K562 (cell line): ENCODE results near the gene MALAT1. TPM values are rescaled to one million over a fixed set of nuclear protein-coding genes. Genes with fewer than 3 reads are reported as not detected.

Source experiments
- ATF1 ChIP-seq, 2 experiments: fragments of 450-650 bp in 1 of 2; IDR thresholded peaks; 2 replicates each; pipeline ENCODE4 v1.6.1; 2016; ENCODE audit warnings: missing compliant biosample characterization in 1 of 2, missing genetic modification characterization in 1 of 2
- CBX5 ChIP-seq: IDR thresholded peaks from 2 replicates; pipeline ENCODE4 v1.6.1; 2014; ENCODE audit warnings: low read depth, borderline replicate concordance
- CCNT2 ChIP-seq: IDR thresholded peaks from 2 replicates; pipeline ENCODE4 v1.6.1; 2011; ENCODE audit warnings: borderline replicate concordance, low read depth, mild to moderate bottlenecking, moderate library complexity, mixed read lengths, low read length; ENCODE audit not compliant: insufficient read length; ENCODE audit errors: extremely low read depth
- CHD1 ChIP-seq: fragments of 200-600 bp; sonication (generic); IDR thresholded peaks from one replicate; pipeline ENCODE4 v1.6.1; 2012; ENCODE audit warnings: mild to moderate bottlenecking, moderate library complexity, low read length, inconsistent platforms
- ELF4 ChIP-seq: fragments of 450-650 bp; formaldehyde crosslinking; IDR thresholded peaks from 2 replicates; pipeline ENCODE4 v1.4.0; 2022; ENCODE audit warnings: missing genetic modification characterization
- GABPA ChIP-seq: fragments of 200-800 bp; sonication (Bioruptor generic); conservative IDR thresholded peaks from 2 replicates; pipeline ENCODE4 v1.6.1; 2016; ENCODE audit warnings: low read depth, missing genetic modification characterization, missing compliant biosample characterization
- GTF2A2 ChIP-seq: IDR thresholded peaks from 2 replicates; pipeline ENCODE4 v1.6.1; 2016; ENCODE audit warnings: mild to moderate bottlenecking, missing genetic modification characterization, missing compliant biosample characterization
- HOXB6 ChIP-seq: fragments of 250-450 bp; sonication (Bioruptor Pico); IDR thresholded peaks from 2 replicates; pipeline ENCODE4 v1.5.1; 2022; ENCODE audit warnings: mild to moderate bottlenecking, borderline replicate concordance
- JUN ChIP-seq, 2 experiments: sonication (generic) in 1 of 2; formaldehyde crosslinking in 1 of 2; IDR thresholded peaks; 2 replicates each; pipeline versions ENCODE4 v1.6.1 to v1.8.0; 2012 to 2022; ENCODE audit warnings: borderline replicate concordance in 2 of 2, mild to moderate bottlenecking in 2 of 2, improper control_type of control experiment in 1 of 2, low read depth in 1 of 2, low read length in 1 of 2, missing genetic modification reagents in 1 of 2
- NCOA6 ChIP-seq: fragments of 450-650 bp; IDR thresholded peaks from 2 replicates; pipeline ENCODE4 v1.6.1; 2017; ENCODE audit warnings: mild to moderate bottlenecking
- PRPF4 ChIP-seq: fragments of 200-400 bp; formaldehyde crosslinking; IDR thresholded peaks from one replicate; pipeline ENCODE4 v1.6.1; 2017; ENCODE audit warnings: low read length, low read depth, mild to moderate bottlenecking; ENCODE audit not compliant: insufficient read depth, poor library complexity, severe bottlenecking
- PURB ChIP-seq: sonication (generic); formaldehyde crosslinking; IDR thresholded peaks from 2 replicates; pipeline ENCODE4 v1.9.0; 2021; ENCODE audit warnings: low read depth, mild to moderate bottlenecking, missing genetic modification reagents
- SAFB ChIP-seq: fragments of 200-400 bp; formaldehyde crosslinking; IDR thresholded peaks from 2 replicates; pipeline ENCODE4 v1.6.1; 2017; ENCODE audit warnings: low read depth, low read length, borderline replicate concordance
- SNIP1 ChIP-seq: fragments of 450-650 bp; IDR thresholded peaks from 2 replicates; pipeline ENCODE4 v1.7.1; 2017; ENCODE audit warnings: low read depth, mild to moderate bottlenecking
- polyA plus RNA-seq, 8 experiments: library from polyadenylated mRNA; depleted of rRNA in 4 of 8; stranded (reverse) in 5 of 8; unstranded in 3 of 8; fragments of >200 nt; fragmentation: Nextera tagmentation in 2 of 8; fragmentation: Illumina TruSeq in 1 of 8; extraction: Ambion mirVana in 2 of 8; extraction: Trizol in 1 of 8; gene quantifications; 2 replicates each; pipeline versions ENCODE4 v1.2.1 to v1.2.3, GENCODE V29; 2011 to 2014; ENCODE audit warnings: inconsistent platforms in 1 of 8, missing spikeins in 1 of 8
- total RNA-seq, 7 experiments: library from RNA; depleted of rRNA in 6 of 7; stranded (reverse); fragments of >200 nt in 6 of 7; fragmentation: Illumina TruSeq in 2 of 7; extraction: Trizol in 2 of 7; gene quantifications; 2 replicates each; pipeline versions ENCODE4 v1.2.1 to v1.2.3, GENCODE V29; 2011 to 2021; ENCODE audit warnings: low replicate concordance in 1 of 7
- TF ChIP-seq, protein P1 (sequence below), 2 experiments: fragments of 450-650 bp; formaldehyde crosslinking in 1 of 2; IDR thresholded peaks; 2 replicates each; pipeline versions ENCODE4 v1.4.0 to v1.6.1; 2014 to 2020; ENCODE audit warnings: mild to moderate bottlenecking in 2 of 2, borderline replicate concordance in 1 of 2, low read depth in 1 of 2
- TF ChIP-seq, protein P2 (sequence below): fragments of 250-450 bp; sonication (Bioruptor Pico); IDR thresholded peaks from 2 replicates; pipeline ENCODE4 v1.4.0; 2020; ENCODE audit warnings: mild to moderate bottlenecking, moderate library complexity

MALAT1 gene
- total and polyA plus RNA-seq, 9 of the 15 experiments (the other 6 are each of a cell fraction or from before 2014, with no cell fraction given) = 363 to 8,715 (median 2,351) TPM

DNA sequence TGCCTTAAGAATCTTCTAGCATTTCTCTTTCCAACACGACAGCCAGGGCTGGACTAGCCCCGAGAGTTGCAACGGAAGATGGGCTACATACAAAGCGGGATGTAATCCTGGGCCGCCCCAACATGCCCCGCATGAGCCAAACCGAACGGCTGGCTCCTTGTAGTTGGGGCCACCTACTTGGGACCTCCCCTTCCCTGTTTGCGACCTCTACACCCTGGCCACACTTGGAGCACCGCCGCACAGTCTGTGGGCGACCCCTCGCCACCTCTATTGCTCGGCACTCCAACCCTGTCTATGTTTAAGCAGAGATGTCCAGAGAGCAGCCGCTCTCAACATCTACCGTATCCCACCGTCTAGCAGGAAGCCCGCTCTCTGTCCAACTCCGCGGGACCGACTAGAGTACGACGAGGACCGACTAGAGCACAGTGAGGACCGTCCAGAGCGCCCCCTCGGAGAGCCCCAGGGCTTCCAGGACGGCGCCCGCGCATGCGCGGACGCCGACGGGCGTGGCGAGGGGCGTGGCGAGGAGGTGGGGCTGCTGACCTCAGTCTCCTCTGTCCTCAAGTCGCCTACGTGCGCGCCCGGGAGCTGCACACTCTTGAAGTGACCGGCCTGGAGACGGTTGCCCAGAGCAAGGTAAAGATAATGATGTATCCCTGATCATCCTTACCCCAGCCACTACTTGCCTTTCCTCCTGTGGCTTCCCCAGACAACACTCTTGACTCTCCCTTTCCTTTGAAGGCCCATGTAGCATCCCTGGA, 44.0 kb upstream of the MALAT1 start (continued):
- TF ChIP-seq, protein P1, sequence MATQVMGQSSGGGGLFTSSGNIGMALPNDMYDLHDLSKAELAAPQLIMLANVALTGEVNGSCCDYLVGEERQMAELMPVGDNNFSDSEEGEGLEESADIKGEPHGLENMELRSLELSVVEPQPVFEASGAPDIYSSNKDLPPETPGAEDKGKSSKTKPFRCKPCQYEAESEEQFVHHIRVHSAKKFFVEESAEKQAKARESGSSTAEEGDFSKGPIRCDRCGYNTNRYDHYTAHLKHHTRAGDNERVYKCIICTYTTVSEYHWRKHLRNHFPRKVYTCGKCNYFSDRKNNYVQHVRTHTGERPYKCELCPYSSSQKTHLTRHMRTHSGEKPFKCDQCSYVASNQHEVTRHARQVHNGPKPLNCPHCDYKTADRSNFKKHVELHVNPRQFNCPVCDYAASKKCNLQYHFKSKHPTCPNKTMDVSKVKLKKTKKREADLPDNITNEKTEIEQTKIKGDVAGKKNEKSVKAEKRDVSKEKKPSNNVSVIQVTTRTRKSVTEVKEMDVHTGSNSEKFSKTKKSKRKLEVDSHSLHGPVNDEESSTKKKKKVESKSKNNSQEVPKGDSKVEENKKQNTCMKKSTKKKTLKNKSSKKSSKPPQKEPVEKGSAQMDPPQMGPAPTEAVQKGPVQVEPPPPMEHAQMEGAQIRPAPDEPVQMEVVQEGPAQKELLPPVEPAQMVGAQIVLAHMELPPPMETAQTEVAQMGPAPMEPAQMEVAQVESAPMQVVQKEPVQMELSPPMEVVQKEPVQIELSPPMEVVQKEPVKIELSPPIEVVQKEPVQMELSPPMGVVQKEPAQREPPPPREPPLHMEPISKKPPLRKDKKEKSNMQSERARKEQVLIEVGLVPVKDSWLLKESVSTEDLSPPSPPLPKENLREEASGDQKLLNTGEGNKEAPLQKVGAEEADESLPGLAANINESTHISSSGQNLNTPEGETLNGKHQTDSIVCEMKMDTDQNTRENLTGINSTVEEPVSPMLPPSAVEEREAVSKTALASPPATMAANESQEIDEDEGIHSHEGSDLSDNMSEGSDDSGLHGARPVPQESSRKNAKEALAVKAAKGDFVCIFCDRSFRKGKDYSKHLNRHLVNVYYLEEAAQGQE (IDR thresholded peaks at IDR 0.05; ENCODE audit: borderline replicate concordance) = peak; percentile 19
- TF ChIP-seq, protein P1 (CRISPR knock-in tag; IDR thresholded peaks at IDR 0.05; ENCODE audit: low read depth) = 0 out of 2 replicates have a peak, but pooled peaks have one; percentile 74
- TF ChIP-seq CBX5 = no peak
- no peak for TF ChIP-seq SAFB
- TF ChIP-seq, protein P2, sequence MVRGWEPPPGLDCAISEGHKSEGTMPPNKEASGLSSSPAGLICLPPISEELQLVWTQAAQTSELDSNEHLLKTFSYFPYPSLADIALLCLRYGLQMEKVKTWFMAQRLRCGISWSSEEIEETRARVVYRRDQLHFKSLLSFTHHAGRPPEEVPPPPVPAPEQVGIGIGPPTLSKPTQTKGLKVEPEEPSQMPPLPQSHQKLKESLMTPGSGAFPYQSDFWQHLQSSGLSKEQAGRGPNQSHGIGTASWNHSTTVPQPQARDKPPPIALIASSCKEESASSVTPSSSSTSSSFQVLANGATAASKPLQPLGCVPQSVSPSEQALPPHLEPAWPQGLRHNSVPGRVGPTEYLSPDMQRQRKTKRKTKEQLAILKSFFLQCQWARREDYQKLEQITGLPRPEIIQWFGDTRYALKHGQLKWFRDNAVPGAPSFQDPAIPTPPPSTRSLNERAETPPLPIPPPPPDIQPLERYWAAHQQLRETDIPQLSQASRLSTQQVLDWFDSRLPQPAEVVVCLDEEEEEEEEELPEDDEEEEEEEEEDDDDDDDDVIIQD (CRISPR knock-in tag) = no peak
- peak; percentile 94 for TF ChIP-seq CCNT2
- no peak for TF ChIP-seq SNIP1
- no peak for TF ChIP-seq ELF4 (CRISPR knock-in tag)
- TF ChIP-seq CHD1 = no peak
- TF ChIP-seq HOXB6 (CRISPR knock-in tag) = no peak
- TF ChIP-seq ATF1 (CRISPR knock-in tag; IDR thresholded peaks at IDR 0.05) = no peak
- peak; percentile 85 for TF ChIP-seq ATF1 (tag; IDR thresholded peaks at IDR 0.05)
- no peak for TF ChIP-seq GABPA (tag)
- TF ChIP-seq JUN (IDR thresholded peaks at IDR 0.05; ENCODE audit: borderline replicate concordance, low read depth, low read length) = no peak; the same call in 1 of the 2 replicates
- TF ChIP-seq JUN (CRISPR knock-in tag; IDR thresholded peaks at IDR 0.05; ENCODE audit: borderline replicate concordance) = no peak
- no peak for TF ChIP-seq PRPF4
- peak; percentile 85 for TF ChIP-seq NCOA6
- no peak for TF ChIP-seq PURB (CRISPR knock-in tag)
- no peak for TF ChIP-seq GTF2A2 (tag)
